Coronary artery (tissue), 2 donors: Measurements from ENCODE around the gene TUBA3D.
"Not testable (repeated sequence)": the region's sequence is repeated elsewhere in the genome, so short reads cannot be mapped to it uniquely, and the experiment has no call there.

ENCODE experiments used
- DNase-seq: peaks from one replicate; pipeline ENCODE4 v3.0.0-alpha.2; 2017; ENCODE audit warnings: low spot score
- H3K27ac ChIP-seq, 2 donors: fragments of 200-600 bp; sonication (generic); one replicate each; pipeline ENCODE4 v1.5.1; 2016 to 2019
- H3K4me3 ChIP-seq: fragments of 200-600 bp; sonication (generic); 2 replicates; pipeline ENCODE4 v1.5.1; 2016; ENCODE audit warnings: mild to moderate bottlenecking, moderate library complexity
- CTCF ChIP-seq: fragments of 200-600 bp; sonication (generic); IDR thresholded peaks from one replicate; pipeline ENCODE4 v1.5.1; 2019; ENCODE audit warnings: antibody characterized with exemption

TUBA3D gene

GRCh38 chr2:131476363-131476762, 444 bp downstream of the TUBA3D start:
- DNase-seq, H3K4me3 ChIP-seq, H3K27ac ChIP-seq: not testable (repeated sequence)

- not testable (repeated sequence) for H3K27ac ChIP-seq, DNase-seq, H3K4me3 ChIP-seq
Observed at GRCh38 chr2:131477227-131477626, 1.3 kb downstream of the TUBA3D start.

- H3K4me3 ChIP-seq, H3K27ac ChIP-seq: not testable (repeated sequence)
- peak; percentile 21 for DNase-seq
Observed at GRCh38 chr2:131478074-131478849, 2.3 kb downstream of the TUBA3D start.

GRCh38 chr2:131478850-131479461, 3.0 kb downstream of the TUBA3D start:
- not testable (repeated sequence) for H3K4me3 ChIP-seq, DNase-seq, H3K27ac ChIP-seq

GRCh38 chr2:131480351-131480750, 4.4 kb downstream of the TUBA3D start:
- H3K4me3 ChIP-seq, H3K27ac ChIP-seq: not testable (repeated sequence)
- peak; percentile 38 for DNase-seq

GRCh38 chr2:131482506-131483155, 6.7 kb downstream of the TUBA3D start:
- not testable (repeated sequence) for DNase-seq, H3K4me3 ChIP-seq, H3K27ac ChIP-seq

- not testable (repeated sequence) for H3K27ac ChIP-seq, DNase-seq, H3K4me3 ChIP-seq
Observed at GRCh38 chr2:131483981-131484820, 8.3 kb downstream of the TUBA3D start.

GRCh38 chr2:131484906-131485460, 9.1 kb downstream of the TUBA3D start:
- not testable (repeated sequence) for DNase-seq, H3K4me3 ChIP-seq, H3K27ac ChIP-seq

GRCh38 chr2:131486201-131486902, 10.4 kb downstream of the TUBA3D start:
- H3K27ac ChIP-seq, H3K4me3 ChIP-seq, DNase-seq: not testable (repeated sequence)

- no peak for TF ChIP-seq CTCF
- no peak for DNase-seq
- no peak overlapping the region for H3K27ac ChIP-seq
- H3K4me3 ChIP-seq = no peak overlapping the region
Observed at GRCh38 chr2:131488306-131489205, 12.6 kb downstream of the TUBA3D start.

GRCh38 chr2:131490616-131491468, 14.9 kb downstream of the TUBA3D start:
- Histone ChIP-seq H3K27ac (peak overlapping the region in 1 of 2 donors; percentile 15), H3K4me3 (peak overlapping the region; percentile 87)
- not testable (repeated sequence) for DNase-seq

GRCh38 chr2:131491469-131491836, 15.5 kb downstream of the TUBA3D start:
- H3K4me3 ChIP-seq = peak overlapping the region; percentile 87
- not testable (repeated sequence) for DNase-seq
- peak overlapping the region in 1 of 2 donors; percentile 15 for H3K27ac ChIP-seq

GRCh38 chr2:131492015-131492417, 16.1 kb downstream of the TUBA3D start, which contains the start of gene MZT2A:
Gene MZT2A, minus strand, starts transcription at chr2:131492397. Its CDS starts 21 bp downstream, at chr2:131492376.
- Histone ChIP-seq H3K27ac (peak within 1 kb of the TSS; percentile 79 to 92), H3K4me3 (peak within 1 kb of the TSS; percentile 87)
- DNase-seq = not testable (repeated sequence)
